K562 (cell line): ENCODE measurements around the gene EFNA2. TPM values are rescaled to one million over a fixed set of nuclear protein-coding genes. Genes with fewer than 3 reads are reported as not detected.
"Not testable (repeated sequence)": the region's sequence is repeated elsewhere in the genome, so short reads cannot be mapped to it uniquely, and the experiment has no call there.

Source experiments
- ATAC-seq: fragments of 200-7000 bp; cut with Tn5 transposase; 3 replicates; pipeline ENCODE4 v1.9.1; 2020; ENCODE audit warnings: moderate library complexity
- BruUV-seq: library from RNA; stranded (reverse); fragments of 400-500 nt; replicated peaks from 2 replicates; lab custom pipeline; 2021; lab: Mats Ljungman, UMichigan
- CTCF ChIA-PET: fragments of 300-600 bp; formaldehyde crosslinking; extraction: SDS; loops from one replicate; lab custom pipeline; 2021; ENCODE audit warnings: low intra/inter-chr PET ratio; lab: Yijun Ruan, JAX
- POLR2A ChIA-PET: fragments of 300-600, 350-650 bp; sonication (Branson Sonifier 250); formaldehyde crosslinking; extraction: SDS; loops from one replicate; lab custom pipeline; 2021; ENCODE audit warnings: antibody characterized with exemption, inconsistent platforms; lab: Yijun Ruan, JAX
- DNase-seq, 4 experiments: peaks; one replicate each; pipeline versions ENCODE4 v3.0.0 to v3.0.0-alpha.2; 2011 to 2018; ENCODE audit warnings: low spot score in 3 of 4, mixed read lengths in 3 of 4; ENCODE audit errors: extremely low read depth in 1 of 4
- FAIRE-seq: peaks from 2 replicates; lab custom pipeline; 2011; peaks lifted over from hg19 to GRCh38; lab: Jason Lieb, UNC
- H2AFZ ChIP-seq: 2 replicates; pipeline ENCODE4 v1.6.0; 2011; ENCODE audit warnings: low read depth, low read length, control low read depth, inconsistent platforms
- H3K27ac ChIP-seq: fragments of 200-600 bp; 3 replicates; pipeline ENCODE4 v1.8.0; 2011; ENCODE audit warnings: low read depth, mild to moderate bottlenecking, control low read depth, inconsistent platforms, low read length, moderate library complexity, mixed read lengths; ENCODE audit errors: extremely low read depth
- H3K27me3 ChIP-seq, 2 experiments: fragments of 300-600 bp in 1 of 2; 2 replicates in 1 of 2; 3 replicates in 1 of 2; pipeline versions ENCODE4 v1.6.0 to v1.8.0; 2011; ENCODE audit warnings: inconsistent platforms in 2 of 2, low read length in 2 of 2, mild to moderate bottlenecking in 1 of 2, mixed read lengths in 1 of 2, moderate library complexity in 1 of 2; ENCODE audit not compliant: control insufficient read depth in 2 of 2, insufficient read depth in 2 of 2
- H3K36me3 ChIP-seq: fragments of 300-600 bp; 3 replicates; pipeline ENCODE4 v1.8.0; 2011; ENCODE audit warnings: mild to moderate bottlenecking, low read length, inconsistent platforms; ENCODE audit not compliant: control insufficient read depth, insufficient read depth
- H3K4me1 ChIP-seq, 2 experiments: fragments of 200-600 bp in 1 of 2; replicated peaks in 1 of 2; 2 replicates in 1 of 2; 3 replicates in 1 of 2; pipeline versions ENCODE4 v1.5.1 to v1.8.0; 2011; ENCODE audit warnings: inconsistent platforms in 2 of 2, low read length in 2 of 2, mild to moderate bottlenecking in 1 of 2, mixed read lengths in 1 of 2, moderate library complexity in 1 of 2; ENCODE audit not compliant: control insufficient read depth in 2 of 2, insufficient read depth in 2 of 2
- H3K4me2 ChIP-seq: 2 replicates; pipeline ENCODE4 v1.6.1; 2011; ENCODE audit warnings: low read length, control low read depth, inconsistent platforms, mixed read lengths; ENCODE audit not compliant: insufficient read depth
- H3K4me3 ChIP-seq: fragments of 200-600 bp; sonication (generic), shearing (Covaris generic); 2 replicates; pipeline ENCODE4 v1.5.1; 2016; ENCODE audit warnings: control low read depth, inconsistent platforms
- H3K79me2 ChIP-seq: fragments of 200-600 bp; 3 replicates; pipeline ENCODE4 v1.8.0; 2011; ENCODE audit warnings: low read length, inconsistent platforms; ENCODE audit not compliant: control insufficient read depth, insufficient read depth
- H3K9ac ChIP-seq, 2 experiments: 2 replicates each; pipeline versions ENCODE4 v1.6.0 to v1.6.1; 2011; ENCODE audit warnings: low read depth in 2 of 2, low read length in 2 of 2, control low read depth in 1 of 2, inconsistent platforms in 1 of 2, mild to moderate bottlenecking in 1 of 2, mixed read lengths in 1 of 2; ENCODE audit not compliant: insufficient read depth in 1 of 2
- H3K9me1 ChIP-seq: one replicate; pipeline ENCODE4 v1.6.0; 2011; ENCODE audit warnings: inconsistent platforms, mild to moderate bottlenecking, low read length, moderate library complexity; ENCODE audit not compliant: control insufficient read depth, insufficient read depth
- H3K9me3 ChIP-seq: replicated peaks from 2 replicates; pipeline ENCODE4 v1.5.1; 2011; ENCODE audit warnings: low read depth, low read length, inconsistent platforms; ENCODE audit not compliant: control insufficient read depth, insufficient read depth
- H4K20me1 ChIP-seq: replicated peaks from 2 replicates; pipeline ENCODE4 v1.6.1; 2011; ENCODE audit warnings: low read length, inconsistent platforms, mixed read lengths; ENCODE audit not compliant: control insufficient read depth, insufficient read depth
- GABPB1 ChIP-seq: sonication (generic); formaldehyde crosslinking; IDR thresholded peaks from 2 replicates; pipeline ENCODE4 v1.8.0; 2022; ENCODE audit warnings: mild to moderate bottlenecking, missing genetic modification reagents
- MED1 ChIP-seq: sonication (generic); formaldehyde crosslinking; IDR thresholded peaks from 2 replicates; pipeline ENCODE4 v1.8.1; 2023; ENCODE audit warnings: missing genetic modification reagents, borderline replicate concordance
- NFIC ChIP-seq: fragments of 450-650 bp; IDR thresholded peaks from 2 replicates; pipeline ENCODE4 v1.6.1; 2017; ENCODE audit warnings: mild to moderate bottlenecking, inconsistent platforms
- POLR2G ChIP-seq: fragments of 200-400 bp; formaldehyde crosslinking; IDR thresholded peaks from 2 replicates; pipeline ENCODE4 v1.6.1; 2017; ENCODE audit warnings: low read depth, mild to moderate bottlenecking, antibody characterized with exemption, low read length, moderate library complexity
- RBFOX2 ChIP-seq: fragments of 200-400 bp; formaldehyde crosslinking; IDR thresholded peaks from 2 replicates; pipeline ENCODE4 v1.6.1; 2017; ENCODE audit warnings: low read depth, mild to moderate bottlenecking, low read length, moderate library complexity
- SAFB ChIP-seq: fragments of 200-400 bp; formaldehyde crosslinking; IDR thresholded peaks from 2 replicates; pipeline ENCODE4 v1.6.1; 2017; ENCODE audit warnings: low read depth, low read length, borderline replicate concordance
- SP1 ChIP-seq: sonication (generic); formaldehyde crosslinking; IDR thresholded peaks from 2 replicates; pipeline ENCODE4 v1.8.1; 2022; ENCODE audit warnings: mild to moderate bottlenecking, missing genetic modification reagents
- ZFX ChIP-seq: sonication (generic); formaldehyde crosslinking; IDR thresholded peaks from 2 replicates; pipeline ENCODE4 v1.8.0; 2022; ENCODE audit warnings: mild to moderate bottlenecking, missing genetic modification reagents, moderate library complexity
- ZNF384 ChIP-seq: IDR thresholded peaks from 2 replicates; pipeline ENCODE4 v1.6.1; 2012; ENCODE audit warnings: low read depth, low read length, improper control_type of control experiment
- WGBS: fragments of 100-300 bp; shearing (Covaris generic); methylation state at CpG from one replicate; pipeline ENCODE4 v1.1.6; 2016; ENCODE audit warnings: low coverage, mixed read lengths; ENCODE audit not compliant: insufficient coverage; ENCODE audit errors: missing lambda C conversion rate; 5-methylcytosine and 5-hydroxymethylcytosine counted together
- in situ Hi-C: fragments of 300-500 bp; cut with MboI; formaldehyde crosslinking; loops from 4 replicates; pipeline ENCODE4 v1.15.0; 2018; ENCODE audit warnings: inconsistent platforms, mixed read lengths
- intact Hi-C: fragments of 100-400 bp; cut with micrococcal nuclease; formaldehyde crosslinking; loops from 2 replicates; pipeline ENCODE4 v1.14.2; 2022
- polyA plus RNA-seq, 8 experiments: library from polyadenylated mRNA; depleted of rRNA in 4 of 8; stranded (reverse) in 5 of 8; unstranded in 3 of 8; fragments of >200 nt; fragmentation: Nextera tagmentation in 2 of 8; fragmentation: Illumina TruSeq in 1 of 8; extraction: Ambion mirVana in 2 of 8; extraction: Trizol in 1 of 8; gene quantifications; 2 replicates each; pipeline versions ENCODE4 v1.2.1 to v1.2.3, GENCODE V29; 2011 to 2014; ENCODE audit warnings: inconsistent platforms in 1 of 8, missing spikeins in 1 of 8
- total RNA-seq, 7 experiments: library from RNA; depleted of rRNA in 6 of 7; stranded (reverse); fragments of >200 nt in 6 of 7; fragmentation: Illumina TruSeq in 2 of 7; extraction: Trizol in 2 of 7; gene quantifications; 2 replicates each; pipeline versions ENCODE4 v1.2.1 to v1.2.3, GENCODE V29; 2011 to 2021; ENCODE audit warnings: low replicate concordance in 1 of 7
- TF ChIP-seq, protein P1 (sequence below), 2 experiments: IDR thresholded peaks; 2 replicates each; pipeline ENCODE4 v1.6.1; 2011; ENCODE audit warnings: borderline replicate concordance in 1 of 2, control low read depth in 1 of 2, low read depth in 1 of 2, low read length in 1 of 2, mild to moderate bottlenecking in 1 of 2, mixed read lengths in 1 of 2, moderate library complexity in 1 of 2; ENCODE audit not compliant: insufficient read depth in 1 of 2, insufficient read length in 1 of 2, poor library complexity in 1 of 2, severe bottlenecking in 1 of 2; ENCODE audit errors: extremely low read depth in 1 of 2
- TF ChIP-seq, protein P2 (sequence below), 3 experiments: IDR thresholded peaks in 2 of 3; conservative IDR thresholded peaks in 1 of 3; 2 replicates each; pipeline ENCODE4 v1.5.1; 2011 to 2012; ENCODE audit warnings: low read length in 3 of 3, mild to moderate bottlenecking in 3 of 3, control low read depth in 2 of 3, improper control_type of control experiment in 1 of 3, inconsistent platforms in 1 of 3, low read depth in 1 of 3, mixed read lengths in 1 of 3, moderate library complexity in 1 of 3; ENCODE audit not compliant: insufficient read depth in 2 of 3

Gene EFNA2
- total and polyA plus RNA-seq, 9 of the 15 experiments (the other 6 are each of a cell fraction or from before 2014, with no cell fraction given), result 0.11 to 0.44 (median 0.15) TPM; not detected in 6

- TF ChIP-seq POLR2G (peak; percentile 77), MED1 (no peak)
- TF ChIP-seq, protein P1, sequence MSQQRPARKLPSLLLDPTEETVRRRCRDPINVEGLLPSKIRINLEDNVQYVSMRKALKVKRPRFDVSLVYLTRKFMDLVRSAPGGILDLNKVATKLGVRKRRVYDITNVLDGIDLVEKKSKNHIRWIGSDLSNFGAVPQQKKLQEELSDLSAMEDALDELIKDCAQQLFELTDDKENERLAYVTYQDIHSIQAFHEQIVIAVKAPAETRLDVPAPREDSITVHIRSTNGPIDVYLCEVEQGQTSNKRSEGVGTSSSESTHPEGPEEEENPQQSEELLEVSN (IDR thresholded peaks at IDR 0.05; ENCODE audit: borderline replicate concordance in 1 of 2, extremely low read depth in 1 of 2, insufficient read depth in 1 of 2, insufficient read length in 1 of 2, low read depth in 1 of 2, low read length in 1 of 2, poor library complexity in 1 of 2, severe bottlenecking in 1 of 2), result peak in 1 of 2 experiments; percentile 44
- TF ChIP-seq, all 486 proteins: peak for 9
These were observed 40.0 kb upstream of the EFNA2 start (continued) for GRCh38 chr19:1245494-1246264.

DNA sequence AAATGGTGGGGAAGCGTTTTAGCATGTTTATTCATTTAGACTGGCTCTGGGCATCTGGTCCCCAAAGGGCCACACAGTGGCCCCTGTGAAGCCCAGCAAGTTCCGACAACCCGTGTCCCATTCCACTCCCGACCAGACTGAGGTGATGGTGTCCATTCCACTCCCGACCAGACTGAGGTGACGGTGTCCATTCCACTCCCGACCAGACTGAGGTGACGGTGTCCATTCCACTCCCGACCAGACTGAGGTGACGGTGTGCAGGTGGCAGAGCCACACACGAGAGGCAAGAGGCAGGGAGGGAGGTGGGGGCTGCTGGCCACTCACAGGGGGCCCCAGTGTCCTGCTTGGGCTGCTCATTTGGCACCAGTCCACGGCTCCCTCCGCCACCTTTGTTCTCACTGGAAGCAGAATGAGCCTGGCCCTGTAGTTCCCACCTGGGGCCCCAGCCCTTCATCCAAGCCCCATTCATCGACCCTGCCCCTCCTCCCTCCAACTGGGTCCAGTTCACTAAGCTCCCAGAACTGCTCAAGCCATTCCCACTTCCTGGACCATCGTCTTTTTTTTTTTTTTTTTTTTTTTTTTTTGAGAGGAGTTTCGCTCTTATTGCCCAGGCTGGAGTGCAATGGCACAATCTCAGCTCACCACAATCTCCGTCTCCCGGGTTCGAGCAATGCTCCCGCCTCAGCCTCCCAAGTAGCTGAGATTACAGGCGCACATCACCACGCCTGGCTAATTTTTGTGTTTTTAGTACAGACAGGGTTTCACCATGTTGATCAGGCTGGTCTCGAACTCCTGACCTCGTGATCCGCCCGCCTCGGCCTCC lies 39.2 kb upstream of the EFNA2 start:
- CTCF ChIA-PET, result interaction anchor here (4.5 kb wide), 1 partner anchor 21 kb away, joined by 51 read pairs; no protein-coding TSS in a partner anchor
- peak overlapping the region in 1 of 2 experiments; percentile 75; a peak in 2 of 4 replicates for H3K9ac ChIP-seq
- H3K9me3 ChIP-seq, DNase-seq, H3K4me3 ChIP-seq, BruUV-seq, ATAC-seq, H3K9me1 ChIP-seq, H3K4me2 ChIP-seq, H4K20me1 ChIP-seq, H2AFZ ChIP-seq, intact Hi-C loops, H3K27me3 ChIP-seq: not testable (repeated sequence)
- peak; percentile 35 for FAIRE-seq
- in situ Hi-C loops, result loop anchor here (25.0 kb wide), 1 partner anchor 484 kb away; the partner anchor contains the start of gene MISP
- 74% methylated on average over 20 of the region's 27 CpGs for WGBS
- H3K36me3 ChIP-seq, result peaks cover 50% of the 10 kb centered on the region; the same call in 2 of the 3 replicates
- peaks cover 41 to 95% of the 10 kb centered on the region in 2 experiments for H3K4me1 ChIP-seq
- H3K79me2 ChIP-seq, result peaks cover 62% of the 10 kb centered on the region
- POLR2A ChIA-PET, result interaction anchor here (0.5 to 1.5 kb wide), 6 partner anchors 10 to 369 kb away, joined by 3 to 14 read pairs (median 4); partner anchors contain the start of gene CIRBP
- TF ChIP-seq POLR2G (peak; percentile 56), RBFOX2 (peak; percentile 23; the same call in 1 of the 2 replicates), SP1 (CRISPR knock-in tag) (peak; percentile 29; the same call in 1 of the 2 replicates), GABPB1 (peak; percentile 29; the same call in 1 of the 2 replicates), NFIC (peak; percentile 62), ZFX (peak; percentile 31; the same call in 1 of the 2 replicates), SAFB (peak; percentile 49; the same call in 1 of the 2 replicates), ZNF384 (peak; percentile 59)
- TF ChIP-seq, protein P2, sequence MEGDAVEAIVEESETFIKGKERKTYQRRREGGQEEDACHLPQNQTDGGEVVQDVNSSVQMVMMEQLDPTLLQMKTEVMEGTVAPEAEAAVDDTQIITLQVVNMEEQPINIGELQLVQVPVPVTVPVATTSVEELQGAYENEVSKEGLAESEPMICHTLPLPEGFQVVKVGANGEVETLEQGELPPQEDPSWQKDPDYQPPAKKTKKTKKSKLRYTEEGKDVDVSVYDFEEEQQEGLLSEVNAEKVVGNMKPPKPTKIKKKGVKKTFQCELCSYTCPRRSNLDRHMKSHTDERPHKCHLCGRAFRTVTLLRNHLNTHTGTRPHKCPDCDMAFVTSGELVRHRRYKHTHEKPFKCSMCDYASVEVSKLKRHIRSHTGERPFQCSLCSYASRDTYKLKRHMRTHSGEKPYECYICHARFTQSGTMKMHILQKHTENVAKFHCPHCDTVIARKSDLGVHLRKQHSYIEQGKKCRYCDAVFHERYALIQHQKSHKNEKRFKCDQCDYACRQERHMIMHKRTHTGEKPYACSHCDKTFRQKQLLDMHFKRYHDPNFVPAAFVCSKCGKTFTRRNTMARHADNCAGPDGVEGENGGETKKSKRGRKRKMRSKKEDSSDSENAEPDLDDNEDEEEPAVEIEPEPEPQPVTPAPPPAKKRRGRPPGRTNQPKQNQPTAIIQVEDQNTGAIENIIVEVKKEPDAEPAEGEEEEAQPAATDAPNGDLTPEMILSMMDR (IDR thresholded peaks at IDR 0.05 in 2 of 3, conservative IDR thresholded peaks at IDR 0.05 in 1 of 3; ENCODE audit: insufficient read depth in 2 of 3, low read depth in 1 of 3, low read length in 3 of 3), result peak in 1 of 3 experiments; percentile 24; a peak in 1 of 6 replicates
- H3K27ac ChIP-seq, result peak overlapping the region; percentile 39; the same call in 1 of the 3 replicates
